ENCODE results near the gene SMPD3. TPM values are rescaled to one million over a fixed set of nuclear protein-coding genes. Genes with fewer than 3 reads are reported as not detected.
"Not testable (repeated sequence)": the region's sequence is repeated elsewhere in the genome, so short reads cannot be mapped to it uniquely, and the experiment has no call there.

Gene SMPD3
- under 1 TPM; 0.19 to 0.23 TPM for total RNA-seq
- long read RNA-seq, donor 1 = 0 reads
- long read RNA-seq, donor 2 = 0 reads

GRCh38 chr16:68448360-68448970 is at the start of gene SMPD3:
Gene SMPD3, minus strand, starts transcription at chr16:68448508. Its CDS starts 76,327 bp downstream, at chr16:68372181.
- peak; percentile 99 for DNase-seq (ENCODE audit: low spot score)
- intact Hi-C loops (cut with DNase I) = no loop called here

DNA sequence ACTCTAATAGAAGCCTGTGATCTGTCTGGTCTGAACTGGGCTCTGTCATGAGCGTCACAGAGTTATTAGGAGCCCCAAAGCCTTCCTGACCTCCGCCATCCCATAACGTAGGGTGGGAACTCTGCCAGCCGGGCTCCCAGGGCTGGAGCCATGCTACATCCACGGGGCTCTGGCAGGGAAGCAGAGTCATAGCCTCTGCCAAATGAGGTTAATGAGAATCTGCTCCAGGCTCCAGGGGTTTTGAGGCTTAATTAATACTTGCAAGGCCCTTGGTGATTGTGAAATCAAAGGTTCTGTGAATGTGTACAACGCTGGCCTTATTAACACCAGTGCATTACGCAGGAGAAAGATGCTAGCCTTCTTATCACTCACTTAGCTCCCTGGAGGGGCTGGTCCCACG is 48.4 kb upstream of the SMPD3 start:
- DNase-seq (ENCODE audit: low spot score) = no peak
- intact Hi-C loops (cut with DNase I) = no loop called here

- intact Hi-C loops (cut with DNase I); DNase-seq (ENCODE audit: low spot score): not testable (repeated sequence)
These were observed 46.0 kb upstream of the SMPD3 start for GRCh38 chr16:68494261-68494660.

DNA sequence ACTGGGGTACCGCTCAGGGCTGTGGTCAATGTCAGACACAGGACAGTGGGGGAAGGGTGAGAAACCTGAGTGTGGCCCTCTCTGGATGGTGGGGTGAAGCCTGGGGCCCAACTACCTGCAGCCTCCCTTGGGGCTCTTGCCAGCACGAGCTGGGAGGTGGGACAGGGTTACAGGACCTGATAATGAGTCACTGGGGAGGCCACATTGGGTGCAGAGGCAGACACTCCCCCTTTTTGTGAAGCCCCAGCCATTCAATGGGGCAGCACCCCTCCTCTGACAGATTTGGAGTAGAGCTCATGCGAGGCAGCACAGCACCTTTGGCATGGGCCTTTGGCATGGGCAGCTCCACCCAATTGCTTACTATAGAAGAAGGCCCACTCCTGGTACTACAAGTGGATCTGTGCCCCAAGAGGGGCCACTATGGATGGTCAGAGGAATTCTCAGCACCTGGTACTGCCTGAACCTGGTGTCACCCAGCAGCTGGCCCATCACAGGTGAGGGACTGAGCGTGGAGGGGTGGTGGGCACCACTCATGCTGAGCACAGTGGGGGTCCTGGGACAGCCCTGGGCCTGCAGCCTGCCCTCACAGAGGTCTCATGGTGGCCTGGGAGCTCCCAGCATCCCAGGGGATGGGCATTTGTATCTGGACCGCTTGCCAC is 45.2 kb upstream of the SMPD3 start:
- DNase-seq (ENCODE audit: low spot score) = peak; percentile 50
- intact Hi-C loops (cut with DNase I) = no loop called here

- peak; percentile 66 for DNase-seq (ENCODE audit: low spot score)
These were observed 44.5 kb upstream of the SMPD3 start for GRCh38 chr16:68492543-68493411.

GRCh38 chr16:68492151-68492542 is 43.8 kb upstream of the SMPD3 start:
- intact Hi-C loops (cut with DNase I) = no loop called here
- peak; percentile 76 for DNase-seq (ENCODE audit: low spot score)

More at GRCh38 chr16:68492543-68493411, 44.5 kb upstream of the SMPD3 start:
- intact Hi-C loops (cut with DNase I) = no loop called here

DNA sequence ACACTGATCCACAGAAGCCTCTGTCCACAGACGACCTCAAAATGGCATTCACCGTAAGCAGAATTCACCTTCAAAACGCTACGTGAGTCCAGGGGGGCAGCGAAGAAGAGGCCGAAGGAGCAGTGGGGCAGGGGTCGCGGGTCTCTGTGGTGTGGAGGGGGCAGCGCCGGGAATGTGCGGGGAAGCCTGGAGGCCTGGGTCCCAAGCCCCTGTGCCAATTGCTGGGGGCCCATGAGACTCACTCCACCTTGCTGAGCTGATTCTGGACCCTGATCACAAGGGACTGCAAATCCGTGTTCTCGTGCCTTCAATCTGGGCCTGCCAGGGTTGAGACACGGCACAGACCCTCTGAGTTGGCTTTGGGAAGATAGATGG is 43.3 kb upstream of the SMPD3 start:
- peak; percentile 44 for DNase-seq (ENCODE audit: low spot score)
- intact Hi-C loops (cut with DNase I) = no loop called here

DNA sequence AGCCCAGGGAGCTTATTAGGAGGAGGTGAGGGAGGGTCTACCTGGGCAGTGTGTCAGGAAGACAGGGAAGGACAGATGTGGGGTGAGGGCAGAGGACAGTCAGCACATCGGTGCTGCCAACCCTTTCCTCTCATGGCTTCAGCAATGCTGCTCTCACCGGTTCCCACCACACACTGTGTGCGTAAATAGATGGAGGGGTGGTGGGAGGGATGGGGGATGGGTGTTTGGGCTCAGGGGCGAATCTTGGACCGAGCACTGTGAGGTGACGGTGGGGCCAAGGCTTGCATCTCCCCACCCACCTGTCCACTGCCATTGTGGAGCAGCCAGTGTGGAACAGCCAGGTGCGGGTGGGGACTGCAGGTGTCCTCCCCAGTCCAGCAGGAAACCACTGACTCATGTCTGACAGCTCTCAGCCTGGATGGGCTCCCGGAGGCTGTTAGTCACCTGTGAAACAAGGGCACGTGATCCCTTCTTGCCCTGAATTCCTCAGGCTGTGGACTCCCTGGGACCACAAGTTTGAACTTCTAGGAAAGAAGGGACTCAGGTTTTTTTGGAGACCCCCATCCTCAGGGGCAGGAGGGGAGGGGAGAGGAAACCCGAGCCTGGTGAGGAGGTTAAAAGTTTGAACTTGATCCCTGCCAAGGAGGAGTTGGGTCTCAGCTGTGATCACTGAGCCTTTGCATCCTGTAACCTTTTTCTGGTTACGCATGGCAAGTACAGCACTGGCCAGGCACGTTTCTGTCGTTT is 42.7 kb upstream of the SMPD3 start:
- intact Hi-C loops (cut with DNase I) = no loop called here
- no peak for DNase-seq (ENCODE audit: low spot score)

- intact Hi-C loops (cut with DNase I) = no loop called here
- DNase-seq (ENCODE audit: low spot score) = no peak
These were observed 42.0 kb upstream of the SMPD3 start for GRCh38 chr16:68490358-68490757.

GRCh38 chr16:68488554-68488953 is 40.2 kb upstream of the SMPD3 start:
- intact Hi-C loops (cut with DNase I) = no loop called here
- DNase-seq (ENCODE audit: low spot score) = no peak

DNA sequence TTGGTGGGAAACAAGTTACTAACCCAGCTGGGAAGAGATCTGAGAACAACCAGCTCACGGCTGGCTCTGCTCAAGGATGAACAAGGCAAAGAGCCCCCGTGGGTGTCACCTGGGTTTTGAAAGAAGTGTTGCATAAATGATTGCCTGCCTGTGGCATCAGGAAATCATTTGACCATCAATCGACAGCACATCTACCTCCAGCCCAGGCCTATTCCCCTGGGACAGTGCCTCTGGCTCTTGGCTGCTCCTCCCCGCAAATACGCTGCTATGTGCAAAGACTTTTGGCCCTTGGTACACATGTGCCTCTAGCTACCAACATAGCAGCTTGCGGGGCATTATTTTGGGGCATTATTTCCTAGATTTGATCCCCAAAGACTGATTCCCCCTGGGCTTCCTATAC is 39.4 kb upstream of the SMPD3 start:
- no peak for DNase-seq (ENCODE audit: low spot score)
- intact Hi-C loops (cut with DNase I) = no loop called here

DNA sequence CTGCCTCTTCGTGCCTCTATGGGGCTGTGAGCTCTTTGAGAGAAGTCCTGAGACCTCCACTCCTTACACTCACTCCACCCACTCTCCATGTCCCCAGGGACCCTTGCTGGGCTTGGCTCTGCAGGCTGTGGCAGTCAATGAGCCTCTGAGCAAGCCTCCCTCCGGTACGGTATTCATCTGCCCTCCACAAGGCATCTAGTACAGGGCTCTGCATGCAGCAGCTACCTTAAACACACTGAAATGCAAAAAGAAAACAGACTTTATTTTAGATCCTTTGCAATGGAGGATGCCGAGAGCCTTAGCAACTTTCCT is 38.9 kb upstream of the SMPD3 start:
- intact Hi-C loops (cut with DNase I) = no loop called here
- DNase-seq (ENCODE audit: low spot score) = no peak

GRCh38 chr16:68486502-68487202 is 38.3 kb upstream of the SMPD3 start:
- no peak for DNase-seq (ENCODE audit: low spot score)
- intact Hi-C loops (cut with DNase I) = no loop called here

DNA sequence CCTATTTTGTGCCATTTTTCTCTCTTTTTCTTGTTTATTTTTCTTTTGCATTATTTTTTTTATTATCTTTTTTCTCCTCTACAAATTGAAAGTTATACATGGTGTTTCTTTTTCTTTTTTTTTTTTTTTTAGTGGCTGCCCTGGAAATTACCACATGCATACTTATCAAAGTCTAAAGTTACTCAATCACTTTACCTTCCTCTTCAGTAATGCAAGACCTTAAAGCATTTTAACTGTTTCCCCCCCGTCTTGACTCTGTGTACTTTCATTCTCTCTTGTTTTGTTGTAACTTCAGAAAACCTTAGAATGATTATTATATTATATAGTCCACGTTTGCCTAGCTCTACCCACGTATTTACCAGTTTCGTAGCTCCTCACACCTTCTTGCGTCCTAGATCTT is 33.3 kb upstream of the SMPD3 start:
- intact Hi-C loops (cut with DNase I) = no loop called here
- DNase-seq (ENCODE audit: low spot score) = no peak

DNA sequence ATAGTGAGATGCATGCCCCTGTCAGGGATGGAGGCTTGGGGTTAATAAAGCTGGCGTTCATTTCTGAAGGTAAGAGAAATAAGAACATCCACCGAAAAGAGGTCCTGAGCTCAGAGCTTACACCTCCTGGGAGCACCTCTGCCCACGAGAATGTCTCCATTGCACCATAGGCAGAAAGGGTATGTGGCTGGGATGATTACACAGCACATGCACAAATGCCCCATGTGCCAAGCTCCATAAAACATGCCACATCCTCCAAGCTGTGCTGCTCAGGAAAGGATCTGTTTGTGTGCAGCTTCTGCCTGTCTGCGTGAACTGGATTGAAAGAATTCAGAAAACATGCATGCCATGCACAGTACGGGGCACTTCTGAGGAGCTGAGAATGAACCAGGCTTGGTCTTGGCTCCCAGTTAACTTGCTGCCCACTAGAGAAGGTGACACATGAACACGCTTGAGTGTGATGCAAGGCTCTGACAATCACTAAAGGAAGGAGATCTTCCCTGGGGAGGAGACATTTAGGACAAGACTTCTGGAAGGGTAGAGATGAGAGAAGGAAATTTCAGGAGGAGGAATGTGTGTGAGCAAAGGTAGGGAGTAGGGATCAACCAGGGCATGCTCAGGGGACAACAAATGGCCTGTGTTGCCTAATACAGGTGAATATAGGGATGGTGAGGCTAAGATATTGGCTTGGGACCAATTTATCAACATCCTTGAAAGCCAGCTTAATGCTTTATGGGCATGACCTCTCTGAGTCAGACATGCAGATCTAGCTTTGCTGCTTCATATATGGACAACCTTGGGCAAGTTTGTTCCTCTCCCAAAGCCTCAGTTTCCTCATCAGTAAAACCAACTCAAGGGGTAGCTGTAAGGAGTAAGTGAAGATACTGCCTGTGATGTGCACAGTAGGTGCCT is 32.0 kb upstream of the SMPD3 start:
- intact Hi-C loops (cut with DNase I) = no loop called here
- no peak for DNase-seq (ENCODE audit: low spot score)

DNA sequence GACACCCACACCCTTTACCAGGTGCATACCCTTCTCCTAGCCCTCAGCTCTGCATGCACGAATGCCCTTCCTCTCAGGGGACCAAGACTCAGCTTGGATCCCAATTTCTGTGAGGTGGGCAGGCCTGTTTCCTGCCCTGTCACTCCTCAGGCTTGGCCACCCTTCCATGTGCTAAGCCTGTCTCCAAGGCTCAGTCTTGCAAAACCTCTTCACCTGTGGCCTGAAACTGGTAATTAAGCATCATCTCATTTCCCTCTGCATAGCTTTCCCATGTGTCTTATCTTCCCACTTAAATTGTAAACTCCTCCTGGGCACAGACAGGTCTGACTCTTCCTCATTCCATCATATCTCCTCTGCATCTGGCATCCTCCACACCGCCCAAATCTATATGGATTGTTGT is 31.0 kb upstream of the SMPD3 start:
- intact Hi-C loops (cut with DNase I) = no loop called here
- no peak for DNase-seq (ENCODE audit: low spot score)

DNA sequence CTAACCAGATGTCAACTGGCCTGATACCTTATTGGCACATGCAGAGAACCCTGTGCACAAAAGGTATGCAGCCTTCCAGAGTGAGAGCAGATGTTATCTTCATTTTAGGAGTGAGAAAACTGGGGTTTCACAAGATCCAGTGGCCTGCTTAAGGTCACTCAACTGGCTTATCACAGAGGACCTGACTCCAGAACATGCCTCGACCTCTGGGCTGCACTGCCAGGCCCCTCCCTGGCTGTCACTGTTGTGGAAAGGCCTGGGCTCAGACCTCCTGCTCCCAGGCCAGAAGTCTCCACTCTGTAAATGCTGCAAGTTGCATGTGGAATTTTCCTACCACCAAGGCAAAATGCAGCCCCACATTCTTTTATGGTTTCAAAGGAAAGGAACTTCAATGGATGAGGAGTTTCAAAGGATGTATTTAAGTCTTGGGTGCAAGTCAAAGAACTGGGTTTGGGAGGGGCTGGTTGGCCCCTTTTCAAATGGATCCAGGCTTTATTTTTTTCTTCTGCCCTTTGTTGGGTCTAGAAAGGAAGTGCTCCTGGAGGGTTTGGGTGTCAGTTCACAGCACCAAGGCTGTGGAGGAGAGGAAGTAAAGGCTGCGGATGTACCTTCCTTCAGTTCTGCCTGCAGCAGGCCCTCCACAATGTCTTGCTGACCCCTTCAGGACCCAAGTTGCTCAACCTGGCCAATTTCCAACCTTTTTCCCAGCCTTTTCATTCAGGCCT is 30.4 kb upstream of the SMPD3 start:
- no peak for DNase-seq (ENCODE audit: low spot score)
- intact Hi-C loops (cut with DNase I) = no loop called here

DNA sequence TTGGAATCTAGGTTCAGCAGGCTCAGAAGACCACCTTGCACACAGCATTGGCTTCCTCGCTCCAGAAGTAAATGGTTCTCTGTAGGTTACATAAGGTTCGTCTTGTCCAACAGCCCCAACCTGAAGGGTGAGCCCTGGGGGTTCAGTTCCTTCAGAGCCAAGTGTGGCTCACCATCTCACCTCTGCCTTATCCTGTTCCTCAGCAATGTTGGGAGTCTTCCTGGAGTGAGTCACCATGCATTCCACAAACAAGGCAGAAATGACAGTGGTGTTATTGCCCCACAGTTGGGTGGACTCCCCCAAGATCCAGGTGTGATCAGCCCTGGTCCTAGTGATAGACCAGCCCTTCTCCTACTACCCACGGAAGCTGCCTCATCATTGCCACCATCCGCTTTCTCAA is 26.8 kb upstream of the SMPD3 start:
- intact Hi-C loops (cut with DNase I) = no loop called here
- DNase-seq (ENCODE audit: low spot score) = no peak

All from posterior vena cava (tissue), 2 donors.